Heart left ventricle (tissue), 13 donors: ENCODE results near the gene SOS1.

ENCODE experiments used
- POLR2A ChIP-seq, 2 donors: fragments of 450-650 bp; IDR thresholded peaks; one replicate each; pipeline ENCODE4 v1.6.1; 2017; ENCODE audit warnings: antibody characterized with exemption in 2 of 2, mild to moderate bottlenecking in 2 of 2, moderate library complexity in 2 of 2
- TF ChIP-seq, protein P1 (sequence below), 12 donors: fragments of 200-600 bp; sonication (generic) in 4 of 12; IDR thresholded peaks; one replicate each; pipeline versions ENCODE4 v1.5.0 to v1.8.0; 2018 to 2022; ENCODE audit warnings: antibody characterized with exemption in 12 of 12, mild to moderate bottlenecking in 5 of 12
- donor health status: ischemic (EF 13 %, LVEDD 7.1; RV severe dilation, severe dysfunction).
- donor health status: DM: no; HTN: yes; CAD: no.
- donor health status: DM: no; HTN: no; CAD: no.
- donor health status: ischemic (EF 25% LVEDD 6.9; RV normal size, moderate dysfunction).
- donor health status: ischemic (EF 25% LVEDD 5.7; RV mildly dilated, moderate dysfunction).
- donor health status: ischemic (EF 35%, LVEDD 5.7; RV mildly dilated, moderate dysfunction).
- donor health status: nonischemic (EF 11% LVEDD 7.7; RV severe dilation, severe dysfunction).
- donor health status: DM: yes; HTN: yes; CAD: no.
- donor health status: PGD.
- donor health status: ischemic (EF 29% LVEDD 5.4; RV normal size, mild dysfunction).
- donor health status: nonischemic (EF 23%, LVEDD 6.1; RV moderate dilation, normal function).

GRCh38 chr2:38934742-38935141 is 186.1 kb downstream of the SOS1 start:
- TF ChIP-seq, protein P1, sequence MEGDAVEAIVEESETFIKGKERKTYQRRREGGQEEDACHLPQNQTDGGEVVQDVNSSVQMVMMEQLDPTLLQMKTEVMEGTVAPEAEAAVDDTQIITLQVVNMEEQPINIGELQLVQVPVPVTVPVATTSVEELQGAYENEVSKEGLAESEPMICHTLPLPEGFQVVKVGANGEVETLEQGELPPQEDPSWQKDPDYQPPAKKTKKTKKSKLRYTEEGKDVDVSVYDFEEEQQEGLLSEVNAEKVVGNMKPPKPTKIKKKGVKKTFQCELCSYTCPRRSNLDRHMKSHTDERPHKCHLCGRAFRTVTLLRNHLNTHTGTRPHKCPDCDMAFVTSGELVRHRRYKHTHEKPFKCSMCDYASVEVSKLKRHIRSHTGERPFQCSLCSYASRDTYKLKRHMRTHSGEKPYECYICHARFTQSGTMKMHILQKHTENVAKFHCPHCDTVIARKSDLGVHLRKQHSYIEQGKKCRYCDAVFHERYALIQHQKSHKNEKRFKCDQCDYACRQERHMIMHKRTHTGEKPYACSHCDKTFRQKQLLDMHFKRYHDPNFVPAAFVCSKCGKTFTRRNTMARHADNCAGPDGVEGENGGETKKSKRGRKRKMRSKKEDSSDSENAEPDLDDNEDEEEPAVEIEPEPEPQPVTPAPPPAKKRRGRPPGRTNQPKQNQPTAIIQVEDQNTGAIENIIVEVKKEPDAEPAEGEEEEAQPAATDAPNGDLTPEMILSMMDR (IDR thresholded peaks at IDR 0.05), result no peak
- TF ChIP-seq POLR2A (IDR thresholded peaks at IDR 0.05), result no peak
